A549 (cell line): ENCODE measurements around the gene ANKRD13D. TPM values are rescaled to one million over a fixed set of nuclear protein-coding genes. Genes with fewer than 3 reads are reported as not detected.

Experiments
- ATAC-seq, 2 experiments: fragments of 200-7000 bp in 1 of 2; fragments of >200 bp in 1 of 2; cut with Nextera tagmentation in 1 of 2; cut with Tn5 transposase in 1 of 2; 3 replicates each; pipeline versions ENCODE4 v1.8.0 to v1.9.1; 2018 to 2020; ENCODE audit warnings: mild to moderate bottlenecking in 1 of 2, moderate library complexity in 1 of 2
- CTCF ChIA-PET: fragments of 300-600 bp; sonication (Branson Sonifier 250); formaldehyde crosslinking; extraction: SDS; loops from one replicate; lab custom pipeline; 2021; ENCODE audit warnings: antibody characterized with exemption, inconsistent platforms; lab: Yijun Ruan, JAX
- POLR2A ChIA-PET: fragments of 350-600 bp; formaldehyde crosslinking; extraction: SDS; loops from one replicate; lab custom pipeline; 2021; ENCODE audit warnings: antibody characterized with exemption, inconsistent platforms; lab: Yijun Ruan, JAX
- DNase-seq, 2 experiments: peaks; one replicate each; pipeline versions ENCODE4 v3.0.0 to v3.0.0-alpha.2; 2011 to 2016; ENCODE audit warnings: low read depth in 1 of 2, low spot score in 1 of 2
- FAIRE-seq: peaks from 2 replicates; lab custom pipeline; 2011; peaks lifted over from hg19 to GRCh38; lab: Jason Lieb, UNC
- H3K27ac ChIP-seq, 2 experiments: fragments of >200 bp; sonication (Bioruptor Twin); formaldehyde crosslinking; 3 replicates each; pipeline ENCODE4 v1.5.1; 2016 to 2017
- H3K4me1 ChIP-seq: fragments of >200 bp; sonication (Bioruptor Twin); formaldehyde crosslinking; 3 replicates; pipeline ENCODE4 v1.6.1; 2016
- H3K4me2 ChIP-seq: fragments of >200 bp; sonication (Bioruptor Twin); formaldehyde crosslinking; 3 replicates; pipeline ENCODE4 v1.6.1; 2016
- H3K4me3 ChIP-seq: fragments of >200 bp; sonication (Bioruptor Twin); formaldehyde crosslinking; 3 replicates; pipeline ENCODE4 v1.5.1; 2016
- H3K9me3 ChIP-seq: fragments of >200 bp; sonication (Bioruptor Twin); formaldehyde crosslinking; 3 replicates; pipeline ENCODE4 v1.6.1; 2016
- BCL3 ChIP-seq: fragments of >200 bp; sonication (Bioruptor Twin); formaldehyde crosslinking; IDR thresholded peaks from 3 replicates; pipeline ENCODE4 v1.6.1; 2016
- CBX2 ChIP-seq: fragments of 200-600 bp; sonication (generic); IDR thresholded peaks from 2 replicates; pipeline ENCODE4 v1.6.1; 2016; ENCODE audit warnings: low read depth, mild to moderate bottlenecking, borderline replicate concordance
- CHD2 ChIP-seq: fragments of 150-350 bp; IDR thresholded peaks from 2 replicates; pipeline ENCODE4 v1.6.1; 2014; ENCODE audit warnings: low read length; ENCODE audit not compliant: partially characterized antibody
- CHD4 ChIP-seq: fragments of 200-600 bp; sonication (generic); IDR thresholded peaks from 2 replicates; pipeline ENCODE4 v1.6.1; 2016; ENCODE audit warnings: antibody characterized with exemption, mild to moderate bottlenecking, borderline replicate concordance
- E2F6 ChIP-seq: IDR thresholded peaks from 2 replicates; pipeline ENCODE4 v1.6.1; 2012; ENCODE audit warnings: low read depth, borderline replicate concordance
- ELK1 ChIP-seq: fragments of 150-350 bp; IDR thresholded peaks from 2 replicates; pipeline ENCODE4 v1.6.1; 2014; ENCODE audit warnings: low read depth, mild to moderate bottlenecking, low read length
- FOSB ChIP-seq: fragments of 250-450 bp; sonication (Bioruptor Pico); IDR thresholded peaks from 2 replicates; pipeline ENCODE4 v1.5.0; 2020; ENCODE audit warnings: mild to moderate bottlenecking, moderate library complexity
- GATA3 ChIP-seq: IDR thresholded peaks from 2 replicates; pipeline ENCODE4 v1.6.1; 2012; ENCODE audit warnings: borderline replicate concordance
- HES2 ChIP-seq: fragments of >200 bp; sonication (Bioruptor Twin); formaldehyde crosslinking; IDR thresholded peaks from 2 replicates; pipeline ENCODE4 v1.6.1; 2016
- HEYL ChIP-seq: fragments of 250-450 bp; sonication (Bioruptor Pico); IDR thresholded peaks from 2 replicates; pipeline ENCODE4 v1.8.0; 2021; ENCODE audit warnings: mild to moderate bottlenecking, moderate library complexity
- HMGXB4 ChIP-seq: fragments of 250-450 bp; sonication (Bioruptor Pico); IDR thresholded peaks from 2 replicates; pipeline ENCODE4 v1.5.0; 2021; ENCODE audit warnings: mild to moderate bottlenecking, moderate library complexity, borderline replicate concordance
- HOXB5 ChIP-seq: fragments of 250-450 bp; sonication (Bioruptor Pico); IDR thresholded peaks from 2 replicates; pipeline ENCODE4 v1.5.0; 2020; ENCODE audit warnings: mild to moderate bottlenecking, moderate library complexity
- JUN ChIP-seq, 2 experiments: fragments of >200 bp; sonication (Bioruptor Twin); formaldehyde crosslinking; IDR thresholded peaks; 2 replicates in 1 of 2; 3 replicates in 1 of 2; pipeline ENCODE4 v1.6.1; 2016 to 2017
- KDM1A ChIP-seq: fragments of 200-600 bp; sonication (generic); IDR thresholded peaks from 2 replicates; pipeline ENCODE4 v1.6.1; 2016; ENCODE audit warnings: low read depth, mild to moderate bottlenecking
- KDM5A ChIP-seq: fragments of 200-600 bp; sonication (generic); IDR thresholded peaks from 2 replicates; pipeline ENCODE4 v1.6.1; 2016; ENCODE audit warnings: antibody characterized with exemption, mild to moderate bottlenecking
- NR3C1 ChIP-seq: fragments of >200 bp; sonication (Bioruptor Twin); formaldehyde crosslinking; IDR thresholded peaks from 3 replicates; pipeline ENCODE4 v1.6.1; 2017
- PBX3 ChIP-seq: IDR thresholded peaks from 2 replicates; pipeline ENCODE4 v1.6.1; 2012
- RCOR1 ChIP-seq: fragments of 150-350 bp; IDR thresholded peaks from 2 replicates; pipeline ENCODE4 v1.6.1; 2014; ENCODE audit warnings: antibody characterized with exemption, low read length, low read depth
- RFX5 ChIP-seq: fragments of 450-650 bp; IDR thresholded peaks from 2 replicates; pipeline ENCODE4 v1.7.1; 2014; ENCODE audit warnings: antibody characterized with exemption, mild to moderate bottlenecking, moderate library complexity
- TFCP2L1 ChIP-seq: fragments of 250-450 bp; sonication (Bioruptor Pico); IDR thresholded peaks from 2 replicates; pipeline ENCODE4 v1.5.0; 2021; ENCODE audit warnings: mild to moderate bottlenecking
- TP53 ChIP-seq: fragments of 250-450 bp; sonication (Bioruptor Pico); IDR thresholded peaks from 2 replicates; pipeline ENCODE4 v1.5.0; 2021; ENCODE audit warnings: mild to moderate bottlenecking, moderate library complexity
- ZNF302 ChIP-seq: fragments of 250-450 bp; sonication (Bioruptor Pico); IDR thresholded peaks from 2 replicates; pipeline ENCODE4 v1.9.0; 2021; ENCODE audit warnings: inconsistent platforms, mild to moderate bottlenecking, moderate library complexity
- WGBS: methylation state at CpG from one replicate; pipeline ENCODE4 v1.1.6; 2017; ENCODE audit errors: missing lambda C conversion rate; 5-methylcytosine and 5-hydroxymethylcytosine counted together
- polyA plus RNA-seq, 4 experiments: library from polyadenylated mRNA; depleted of rRNA in 3 of 4; stranded (reverse); fragments of >200 nt; fragmentation: RNase III in 1 of 4; extraction: RNeasy Plus Mini Kit Qiagen cat#74134 plus additional on column Dnase treatment in 1 of 4; gene quantifications; 2 replicates in 3 of 4; 3 replicates in 1 of 4; pipeline ENCODE4 v1.2.3, GENCODE V29; 2011 to 2017

The ANKRD13D gene
- polyA plus RNA-seq, 2 of the 4 experiments (the other 2 are of a cell fraction), result 17.0 to 24.2 TPM

- ATAC-seq, result peak; percentile 15 to 52; a peak in 5 of 6 replicates
Observed at GRCh38 chr11:67266449-67267187, 22.5 kb upstream of the ANKRD13D start, which contains the start of gene GRK2. Gene GRK2, plus strand, starts transcription at chr11:67266473. Its CDS starts 227 bp downstream, at chr11:67266700.

GRCh38 chr11:67267188-67268080 is 21.7 kb upstream of the ANKRD13D start:
- FAIRE-seq, result no peak
- TF ChIP-seq ZNF302 (CRISPR knock-in tag) (no peak), JUN (IDR thresholded peaks at IDR 0.05) (no peak), HMGXB4 (CRISPR knock-in tag) (no peak), PBX3 (no peak), ELK1 (no peak), FOSB (CRISPR knock-in tag) (no peak), CBX2 (no peak), CHD4 (0 out of 2 replicates have a peak, but pooled peaks have one; percentile 32)
- POLR2A ChIA-PET, result interaction anchor here (0.9 to 1.4 kb wide), 4 partner anchors 19 to 186 kb away, joined by 3 to 11 read pairs (median 4); no protein-coding TSS in a partner anchor
- Histone ChIP-seq H3K4me3 (peak overlapping the region; percentile 89), H3K4me2 (peak overlapping the region; percentile 91), H3K27ac (peak overlapping the region; percentile 92 to 100), H3K9me3 (no peaks in the 10 kb centered on the region), H3K4me1 (peaks cover 32% of the 10 kb centered on the region)
- no peak; a peak in 1 of 6 replicates for ATAC-seq
- DNase-seq, result no peak
- CTCF ChIA-PET, result interaction anchor here (0.5 to 2.6 kb wide), 18 partner anchors 10 to 187 kb away, joined by 3 to 26 read pairs (median 4); partner anchors contain the start of genes ANKRD13D, KDM2A and SSH3
- 51% methylated on average over 28 of the region's 30 CpGs for WGBS

More at GRCh38 chr11:67266449-67267187, 22.5 kb upstream of the ANKRD13D start, which contains the start of gene GRK2:
- WGBS, result 3% methylated on average over 7 of the region's 103 CpGs
- TF ChIP-seq BCL3 (no peak), E2F6 (no peak), GATA3 (no peak), TP53 (no peak), CHD2 (no peak), HEYL (CRISPR knock-in tag) (no peak), RCOR1 (no peak), RFX5 (no peak), HES2 (no peak), KDM5A (no peak), TFCP2L1 (CRISPR knock-in tag) (no peak), KDM1A (no peak), NR3C1 (no peak), HOXB5 (CRISPR knock-in tag) (no peak), CHD4 (no peak)
- H3K4me3 ChIP-seq, result peak within 1 kb of the TSS; percentile 89
- H3K27ac ChIP-seq, result peak within 1 kb of the TSS; percentile 92 to 100
- no peaks in the 10 kb centered on the region for H3K9me3 ChIP-seq
- peaks cover 40% of the 10 kb centered on the region for H3K4me1 ChIP-seq
- H3K4me2 ChIP-seq, result peak within 1 kb of the TSS; percentile 91
- FAIRE-seq (no peak), DNase-seq (peak; percentile 44 to 60)
- ChIA-PET POLR2A (interaction anchor here (0.5 to 1.4 kb wide), 5 partner anchors 20 to 185 kb away, joined by 3 to 11 read pairs (median 4); no protein-coding TSS in a partner anchor), CTCF (interaction anchor here (0.5 to 2.6 kb wide), 15 partner anchors 11 to 186 kb away, joined by 3 to 26 read pairs (median 4); partner anchors contain the start of genes ANKRD13D and SSH3)
